GM08714 (cell line): ENCODE data around the gene IFTAP.

Experiments
- H3K4me3 ChIP-seq: fragments of 200-500 bp; sonication (Bioruptor generic); 2 replicates; pipeline ENCODE4 v1.5.1; 2014; ENCODE audit warnings: mild to moderate bottlenecking, low read length, inconsistent platforms
- ZNF274 ChIP-seq: IDR thresholded peaks from 2 replicates; pipeline ENCODE4 v1.6.1; 2012; ENCODE audit warnings: mild to moderate bottlenecking, low read depth, low read length

The IFTAP gene

GRCh38 chr11:36699271-36699670 is 105.0 kb downstream of the IFTAP start:
- no peak for TF ChIP-seq ZNF274
- H3K4me3 ChIP-seq, result no peak overlapping the region

- no peak overlapping the region for H3K4me3 ChIP-seq
- TF ChIP-seq ZNF274, result no peak
Measured at GRCh38 chr11:36700246-36700645, 105.9 kb downstream of the IFTAP start.

GRCh38 chr11:36702330-36703054 is 108.2 kb downstream of the IFTAP start:
- H3K4me3 ChIP-seq, result no peak overlapping the region

GRCh38 chr11:36703055-36703404 is 108.7 kb downstream of the IFTAP start:
- TF ChIP-seq ZNF274, result no peak
- H3K4me3 ChIP-seq, result no peak overlapping the region

More at GRCh38 chr11:36702330-36703054, 108.2 kb downstream of the IFTAP start:
- TF ChIP-seq ZNF274, result no peak
